ENCODE measurements around the gene CTPS2. TPM values are rescaled to one million over a fixed set of nuclear protein-coding genes. Genes with fewer than 3 reads are reported as not detected.

CTPS2 gene
- polyA plus RNA-seq, 1 of the 3 experiments (the other 2 are of a cell fraction) = 6.1 TPM

DNA sequence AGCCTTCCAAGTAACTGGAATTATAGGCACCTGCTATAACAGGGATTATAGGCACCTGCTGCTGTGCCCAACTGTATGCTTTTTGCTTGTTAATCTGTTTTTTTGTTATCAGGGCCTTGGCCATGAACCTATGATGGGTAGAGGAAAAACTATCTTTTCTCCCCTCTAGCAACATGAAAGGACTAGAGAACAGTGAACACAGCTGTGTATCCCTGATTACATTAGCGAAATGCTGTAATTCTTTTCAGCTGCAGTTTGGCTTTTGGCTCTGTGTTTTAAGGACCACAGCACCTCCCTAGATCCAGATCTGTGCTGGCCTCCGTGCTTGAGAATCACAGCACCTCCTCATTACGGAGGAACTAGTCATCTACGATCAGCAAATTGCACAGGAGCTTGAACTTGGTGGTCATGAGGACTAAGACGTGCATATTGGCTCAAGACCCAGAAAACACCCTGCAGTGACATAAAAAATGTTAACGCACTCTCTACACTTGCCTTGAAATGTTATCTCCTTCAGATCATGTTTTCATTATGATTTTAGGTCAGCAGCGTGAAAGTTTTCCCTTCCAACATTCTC is 120.2 kb downstream of the CTPS2 start:
- 64% methylated on average over 7 of the region's 7 CpGs for WGBS (ENCODE audit: low lambda C conversion rate)
- H3K36me3 ChIP-seq (replicated peaks in 1 of 2; ENCODE audit: control insufficient read depth in 1 of 2, insufficient read depth in 2 of 2, low read length in 1 of 2) = peaks cover 2 to 21% of the 10 kb centered on the region in 2 experiments
- peak; percentile 36 for DNase-seq
- ChIA-PET POLR2A (no interaction called here), CTCF (interaction anchor here (1.7 kb wide), 1 partner anchor 10 kb away, joined by 5 read pairs; no protein-coding TSS in a partner anchor)
- no peak overlapping the region for H3K4me2 ChIP-seq
- no peaks in the 10 kb centered on the region for H4K20me1 ChIP-seq (ENCODE audit: insufficient read depth)
- H3K79me2 ChIP-seq (ENCODE audit: insufficient read depth) = no peaks in the 10 kb centered on the region
- H3K9me2 ChIP-seq = no peaks in the 10 kb centered on the region
- no peak overlapping the region for H3K9ac ChIP-seq
- H2AFZ ChIP-seq (ENCODE audit: low read depth) = no peak overlapping the region
- peaks cover 4 to 14% of the 10 kb centered on the region in 2 experiments; a peak in 3 of 4 replicates for H3K4me1 ChIP-seq (ENCODE audit: control insufficient read depth in 1 of 2, insufficient read depth in 2 of 2, low read depth in 1 of 2, low read length in 1 of 2)
- no peak overlapping the region for H3K4me3 ChIP-seq (ENCODE audit: low read depth in 2 of 2, low read length in 1 of 2)
- no peaks in the 10 kb centered on the region for H3K9me3 ChIP-seq
- H3F3A ChIP-seq (replicated peaks; ENCODE audit: insufficient read depth) = peaks cover 17% of the 10 kb centered on the region
- no peaks in the 10 kb centered on the region for H3K27me3 ChIP-seq (ENCODE audit: insufficient read depth)
- TF ChIP-seq USF1 (IDR thresholded peaks at IDR 0.05; ENCODE audit: borderline replicate concordance, low read depth) = no peak
- no peak for TF ChIP-seq ELF1 (IDR thresholded peaks at IDR 0.05)
- TF ChIP-seq RAD21 (IDR thresholded peaks at IDR 0.05; ENCODE audit: low read length) = no peak
- TF ChIP-seq RCOR1 (IDR thresholded peaks at IDR 0.05; ENCODE audit: low read length) = peak; percentile 55; the same call in 1 of the 2 replicates
- TF ChIP-seq EP300 (IDR thresholded peaks at IDR 0.05; ENCODE audit: borderline replicate concordance in 1 of 2, low read depth in 1 of 2, low read length in 1 of 2) = peak in 1 of 2 experiments; percentile 74; a peak in 2 of 4 replicates
- no peak for TF ChIP-seq NRF1 (IDR thresholded peaks at IDR 0.05; ENCODE audit: low read depth, low read length)
- peak; percentile 43 for TF ChIP-seq GATA2 (CRISPR knock-in tag; IDR thresholded peaks at IDR 0.05)
- H3K27ac ChIP-seq (ENCODE audit: low read depth in 2 of 2, low read length in 1 of 2) = peak overlapping the region in 1 of 2 experiments; percentile 26; a peak in 2 of 4 replicates

DNA sequence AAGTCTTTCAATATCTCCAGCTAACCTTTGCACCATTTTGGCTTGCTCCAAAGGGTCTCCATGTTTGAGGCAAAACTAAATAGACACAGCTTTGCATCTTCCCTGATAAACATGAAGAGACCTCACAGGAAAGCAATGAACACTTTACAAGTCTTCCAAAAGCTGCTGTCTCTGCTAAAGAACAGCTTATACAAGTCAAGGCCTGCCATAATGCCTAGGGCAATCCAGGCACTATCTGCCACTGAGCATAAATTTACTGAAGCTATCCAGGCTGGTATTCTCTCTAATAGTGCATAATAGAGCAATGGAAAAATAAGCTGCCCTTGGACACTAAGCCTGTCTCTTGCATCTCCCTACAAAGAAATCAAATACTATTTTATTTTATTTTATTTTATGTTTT is 122.6 kb downstream of the CTPS2 start:
- Histone ChIP-seq H3K4me2 (no peak overlapping the region), H3K9me3 (no peaks in the 10 kb centered on the region), H3K4me1 (ENCODE audit: control insufficient read depth in 1 of 2, insufficient read depth in 2 of 2, low read depth in 1 of 2, low read length in 1 of 2) (peaks cover 4 to 16% of the 10 kb centered on the region in 2 experiments; a peak in 3 of 4 replicates), H3K27me3 (ENCODE audit: insufficient read depth) (no peaks in the 10 kb centered on the region), H3K79me2 (ENCODE audit: insufficient read depth) (no peaks in the 10 kb centered on the region), H3K27ac (ENCODE audit: low read depth in 2 of 2, low read length in 1 of 2) (peak overlapping the region in 1 of 2 experiments; percentile 65; a peak in 3 of 4 replicates), H3F3A (replicated peaks; ENCODE audit: insufficient read depth) (peaks cover 17% of the 10 kb centered on the region), H3K9ac (no peak overlapping the region), H3K9me2 (no peaks in the 10 kb centered on the region), H4K20me1 (ENCODE audit: insufficient read depth) (no peaks in the 10 kb centered on the region), H3K4me3 (ENCODE audit: low read depth in 2 of 2, low read length in 1 of 2) (no peak overlapping the region), H2AFZ (ENCODE audit: low read depth) (no peak overlapping the region; the same call in 1 of the 2 replicates), H3K36me3 (replicated peaks in 1 of 2; ENCODE audit: control insufficient read depth in 1 of 2, insufficient read depth in 2 of 2, low read length in 1 of 2) (peaks cover 2 to 24% of the 10 kb centered on the region in 2 experiments)
- TF ChIP-seq TEAD4 (IDR thresholded peaks at IDR 0.05; ENCODE audit: borderline replicate concordance, insufficient read depth) (no peak), MXI1 (IDR thresholded peaks at IDR 0.05; ENCODE audit: low read depth, low read length) (no peak)
- CTCF ChIA-PET = no interaction called here
- POLR2A ChIA-PET = no interaction called here
- no peak for DNase-seq

DNA sequence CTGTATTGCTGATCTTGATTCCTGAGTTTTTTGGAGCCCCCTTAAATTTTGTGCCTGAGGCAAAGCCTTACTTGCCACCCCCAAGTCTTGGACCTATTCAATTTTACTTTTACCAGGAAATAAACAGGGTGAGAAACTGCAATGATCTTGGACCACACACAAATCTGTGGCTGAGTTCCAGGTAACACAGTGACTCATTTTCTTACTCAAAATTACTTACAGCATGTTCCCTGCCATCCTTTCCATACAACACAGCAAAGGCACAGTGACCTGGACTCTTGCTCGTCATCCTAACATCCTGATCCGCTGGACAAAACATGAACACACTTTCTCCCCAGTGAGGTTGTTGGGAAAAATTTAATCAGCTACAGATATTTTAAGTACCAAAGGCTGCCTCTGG is 123.3 kb downstream of the CTPS2 start:
- H3F3A ChIP-seq (replicated peaks; ENCODE audit: insufficient read depth) = peaks cover 17% of the 10 kb centered on the region
- H2AFZ ChIP-seq (ENCODE audit: low read depth) = no peak overlapping the region; the same call in 1 of the 2 replicates
- peak overlapping the region; percentile 39 to 65 for H3K27ac ChIP-seq (ENCODE audit: low read depth in 2 of 2, low read length in 1 of 2)
- no peaks in the 10 kb centered on the region for H3K27me3 ChIP-seq (ENCODE audit: insufficient read depth)
- H3K4me1 ChIP-seq (ENCODE audit: control insufficient read depth in 1 of 2, insufficient read depth in 2 of 2, low read depth in 1 of 2, low read length in 1 of 2) = peaks cover 4 to 16% of the 10 kb centered on the region in 2 experiments; a peak in 3 of 4 replicates
- no peaks in the 10 kb centered on the region for H3K9me2 ChIP-seq
- DNase-seq = no peak
- H3K9me3 ChIP-seq = no peaks in the 10 kb centered on the region
- WGBS (ENCODE audit: low lambda C conversion rate) = 12% methylated on average over 2 of the region's 2 CpGs
- CTCF ChIA-PET = no interaction called here
- POLR2A ChIA-PET = no interaction called here
- H4K20me1 ChIP-seq (ENCODE audit: insufficient read depth) = no peaks in the 10 kb centered on the region
- no peak overlapping the region for H3K4me3 ChIP-seq (ENCODE audit: low read depth in 2 of 2, low read length in 1 of 2)
- H3K79me2 ChIP-seq (ENCODE audit: insufficient read depth) = no peaks in the 10 kb centered on the region
- TF ChIP-seq ZBTB33 (IDR thresholded peaks at IDR 0.05; ENCODE audit: borderline replicate concordance, low read depth) (no peak), USF1 (IDR thresholded peaks at IDR 0.05; ENCODE audit: borderline replicate concordance, low read depth) (no peak), NFIC (IDR thresholded peaks at IDR 0.05; ENCODE audit: borderline replicate concordance) (peak; percentile 69; the same call in 1 of the 2 replicates), TCF12 (IDR thresholded peaks at IDR 0.05) (peak; percentile 39), NRF1 (IDR thresholded peaks at IDR 0.05; ENCODE audit: low read depth, low read length) (no peak), FOSL2 (IDR thresholded peaks at IDR 0.05; ENCODE audit: borderline replicate concordance, low read depth) (peak; percentile 74; the same call in 1 of the 2 replicates), JUND (IDR thresholded peaks at IDR 0.05) (peak; percentile 30; the same call in 1 of the 2 replicates), CHD2 (IDR thresholded peaks at IDR 0.05; ENCODE audit: low read length, partially characterized antibody) (no peak)
- H3K36me3 ChIP-seq (replicated peaks in 1 of 2; ENCODE audit: control insufficient read depth in 1 of 2, insufficient read depth in 2 of 2, low read length in 1 of 2) = peaks cover 2 to 24% of the 10 kb centered on the region in 2 experiments
- 0 out of 2 replicates have a peak overlapping the region, but pooled peaks have one; percentile 29 for H3K4me2 ChIP-seq
- no peak overlapping the region for H3K9ac ChIP-seq

All from SK-N-SH (cell line).